Measurements from ENCODE around the gene ZNF536.

Gene ZNF536

DNA sequence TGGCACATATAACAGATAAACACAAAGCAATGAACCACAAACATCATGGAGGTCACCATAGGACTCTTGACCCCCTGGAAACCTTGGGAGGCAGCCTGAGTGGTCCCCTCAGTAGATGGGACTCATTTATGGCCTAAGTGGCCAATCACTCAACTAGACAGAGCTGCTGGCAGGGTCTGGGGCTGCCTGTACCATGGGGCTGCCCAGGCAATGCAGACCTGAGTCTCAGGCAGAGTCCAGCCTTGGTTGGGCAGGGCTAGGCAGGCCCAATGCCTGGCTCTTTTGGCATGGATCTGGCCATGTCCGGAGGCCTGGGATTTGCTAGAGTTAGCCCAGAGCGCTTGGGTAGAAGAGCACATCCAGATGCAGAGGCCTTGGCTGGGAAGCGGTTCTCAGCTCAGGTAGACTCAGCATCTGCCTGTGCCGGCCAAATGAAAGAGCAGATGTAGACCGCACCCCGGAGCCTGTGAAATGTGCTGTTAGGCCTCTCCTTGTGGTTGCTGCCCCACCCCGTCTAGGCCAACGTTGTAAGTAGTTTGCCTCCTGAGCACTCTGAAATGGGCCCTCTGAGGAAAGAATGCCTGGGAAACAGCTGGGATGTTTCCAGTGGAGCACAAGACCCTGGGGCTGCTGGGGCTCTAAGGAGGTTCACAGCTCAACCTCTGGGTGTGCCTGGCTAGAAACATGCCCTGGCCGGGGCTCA, 171.2 kb downstream of the ZNF536 start:
- no peak for DNase-seq

DNA sequence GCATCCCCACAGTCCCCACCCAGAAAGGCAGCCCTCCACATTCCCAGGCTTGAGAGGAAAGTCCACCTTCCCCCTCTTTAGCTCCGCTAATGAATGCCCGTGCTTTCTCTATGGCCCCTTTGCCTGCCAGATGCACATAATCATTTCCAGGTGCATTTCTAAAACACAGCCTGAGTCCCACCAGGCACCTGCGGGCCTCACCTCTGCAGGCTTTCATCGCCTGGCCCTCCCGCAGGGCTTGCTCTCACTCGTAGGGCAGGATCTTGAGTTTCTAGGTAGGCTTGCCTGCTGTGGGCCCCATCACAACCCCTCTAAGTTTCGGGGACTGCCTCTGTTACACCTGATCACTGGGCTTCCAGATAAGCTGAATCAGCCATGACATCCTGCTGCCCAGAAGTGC, 173.6 kb downstream of the ZNF536 start:
- no peak for DNase-seq

DNA sequence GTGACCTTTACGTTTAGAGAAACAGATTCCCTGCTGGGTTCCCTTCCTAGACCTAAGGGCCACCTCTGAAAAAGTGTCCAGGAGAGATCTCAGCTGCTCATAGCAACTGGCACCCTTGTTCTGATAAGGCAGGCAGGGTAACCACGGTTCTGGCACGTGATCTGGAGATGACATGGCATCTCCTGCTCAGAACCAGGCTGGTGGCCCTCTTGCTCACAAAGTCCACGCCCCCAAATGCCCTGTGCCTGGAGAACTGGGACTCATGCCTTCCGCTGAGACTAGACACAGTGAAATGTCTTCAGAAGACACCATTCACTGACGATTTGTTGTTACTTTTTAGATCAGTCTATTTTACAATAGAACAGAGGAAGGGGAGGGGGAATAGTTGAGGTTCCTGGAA, 174.1 kb downstream of the ZNF536 start:
- DNase-seq, result no peak

GRCh38 chr19:30547246-30547645, 175.1 kb downstream of the ZNF536 start:
- no peak for DNase-seq

DNA sequence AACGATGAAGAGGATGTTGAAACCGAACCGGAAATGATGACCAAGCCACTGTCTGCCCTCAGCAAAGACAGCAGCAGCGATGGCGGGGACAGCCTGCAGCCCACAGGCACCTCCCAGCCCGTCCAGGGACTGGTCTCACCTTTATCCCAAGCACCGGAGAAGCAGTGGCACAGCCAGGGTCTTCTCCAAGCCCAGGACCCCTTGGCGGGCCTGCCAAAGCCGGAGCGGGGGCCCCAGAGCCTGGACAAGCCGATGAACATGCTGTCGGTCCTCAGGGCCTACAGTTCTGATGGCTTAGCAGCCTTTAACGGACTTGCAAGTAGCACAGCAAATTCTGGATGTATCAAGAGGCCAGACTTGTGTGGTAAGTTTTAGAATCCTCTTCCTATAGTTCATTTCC, 177.0 kb downstream of the ZNF536 start:
- DNase-seq, result no peak

DNA sequence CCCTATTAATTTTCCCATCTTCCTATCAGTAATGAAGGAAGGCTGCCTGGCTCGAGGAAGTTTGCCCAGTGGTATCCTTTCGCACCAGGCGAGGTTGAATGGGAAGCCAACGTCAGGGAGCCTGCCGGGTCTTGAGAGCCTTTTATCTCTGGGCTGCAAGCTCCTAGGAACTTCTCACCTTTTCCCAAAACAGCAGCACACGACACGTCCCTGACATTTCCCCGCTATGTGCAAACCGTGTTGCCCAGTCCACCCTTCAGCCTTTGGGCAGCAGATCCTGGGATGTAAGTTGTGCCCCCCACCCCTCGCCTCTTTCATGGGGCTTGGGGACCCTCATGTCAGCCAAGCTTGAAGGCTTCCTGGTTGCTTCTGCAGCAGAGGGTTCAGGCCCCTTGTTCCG, 179.1 kb downstream of the ZNF536 start:
- DNase-seq, result no peak

DNA sequence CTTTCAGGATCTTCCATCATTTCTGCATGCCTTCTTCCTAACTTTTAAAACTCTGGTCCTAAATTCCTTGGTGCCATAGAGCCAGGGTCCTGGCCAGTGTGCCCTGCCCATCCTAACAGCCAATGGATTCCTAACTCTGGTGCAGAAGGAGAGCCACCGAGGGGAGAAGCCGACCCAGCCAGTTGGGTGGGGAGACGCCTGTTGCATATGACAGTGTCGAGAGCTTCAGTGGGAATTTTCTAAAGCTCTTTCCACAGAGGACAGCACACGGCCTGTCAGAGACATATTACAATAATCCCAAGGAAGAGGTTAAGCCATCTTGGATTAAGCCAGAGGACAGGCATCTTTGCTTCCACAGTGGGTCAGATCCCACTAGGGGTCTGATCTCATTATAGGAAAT, 180.4 kb downstream of the ZNF536 start:
- DNase-seq, result no peak

DNA sequence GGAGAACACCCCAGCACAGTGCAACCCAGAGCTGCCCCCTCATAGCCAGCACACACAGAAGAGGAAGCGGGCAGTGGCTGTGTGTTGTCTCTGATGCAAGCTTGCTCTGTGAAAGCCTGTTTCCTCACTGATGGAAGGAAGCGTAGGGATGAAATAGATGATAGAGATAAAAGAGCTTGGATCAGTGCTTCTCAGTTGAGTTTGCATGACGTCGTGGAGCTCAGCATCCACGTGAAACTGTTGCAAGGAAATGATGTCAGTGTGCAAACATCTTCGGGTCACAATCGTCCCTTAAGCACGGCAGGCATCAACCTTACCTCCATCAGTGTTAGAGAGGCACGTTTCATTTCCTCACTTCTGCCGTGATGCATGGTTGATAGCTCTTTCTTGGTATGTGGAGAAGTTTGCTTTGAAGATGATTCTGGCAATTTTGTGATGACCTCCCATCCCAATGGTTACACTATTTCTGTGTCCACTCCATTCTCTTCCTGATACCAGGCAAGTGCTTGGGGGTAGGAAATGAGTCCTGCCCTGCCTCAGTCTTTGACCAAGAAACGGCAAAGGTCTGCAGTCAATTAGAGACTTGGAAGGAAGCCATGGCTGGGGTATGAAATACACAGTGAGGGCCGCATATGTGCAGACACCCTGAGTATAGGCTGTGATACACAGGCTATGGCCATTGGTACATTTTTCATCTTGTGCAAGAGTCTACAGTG, 183.0 kb downstream of the ZNF536 start:
- DNase-seq, result no peak

- no peak for DNase-seq
Observed at GRCh38 chr19:30555791-30556110, 183.6 kb downstream of the ZNF536 start.

GRCh38 chr19:30556230-30556711, 184.1 kb downstream of the ZNF536 start:
- no peak for DNase-seq

GRCh38 chr19:30557212-30557611, 185.0 kb downstream of the ZNF536 start:
- DNase-seq, result no peak

DNA sequence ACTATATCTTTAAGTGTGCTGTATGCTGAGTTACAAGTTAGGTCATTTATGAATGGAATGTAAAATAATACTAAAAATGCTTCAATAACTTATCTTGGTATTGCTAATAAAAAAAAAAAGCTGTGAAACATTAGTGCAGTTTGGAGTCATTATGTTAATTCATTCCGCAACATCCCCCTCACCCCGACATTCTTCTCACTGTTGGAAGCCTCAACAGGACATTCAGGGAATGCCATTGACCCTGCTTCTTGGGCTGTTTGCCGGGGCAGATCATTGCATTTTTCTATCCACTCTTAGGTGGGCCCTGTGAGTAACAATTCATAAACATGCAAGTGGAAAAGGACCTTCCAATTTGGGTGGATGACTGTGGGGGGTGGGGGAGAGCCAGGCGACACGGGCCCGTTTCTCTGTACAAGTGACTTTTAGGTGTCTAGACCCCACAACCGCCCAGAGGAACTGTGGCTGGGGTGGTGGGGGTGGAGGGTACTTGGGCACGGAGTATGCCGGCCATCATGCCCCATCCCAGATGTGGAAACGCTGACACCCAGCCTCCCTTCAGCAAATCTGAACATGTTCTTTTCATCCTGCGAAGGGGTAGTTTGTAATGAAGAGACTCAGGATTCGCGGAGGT, 185.9 kb downstream of the ZNF536 start:
- no peak for DNase-seq

DNA sequence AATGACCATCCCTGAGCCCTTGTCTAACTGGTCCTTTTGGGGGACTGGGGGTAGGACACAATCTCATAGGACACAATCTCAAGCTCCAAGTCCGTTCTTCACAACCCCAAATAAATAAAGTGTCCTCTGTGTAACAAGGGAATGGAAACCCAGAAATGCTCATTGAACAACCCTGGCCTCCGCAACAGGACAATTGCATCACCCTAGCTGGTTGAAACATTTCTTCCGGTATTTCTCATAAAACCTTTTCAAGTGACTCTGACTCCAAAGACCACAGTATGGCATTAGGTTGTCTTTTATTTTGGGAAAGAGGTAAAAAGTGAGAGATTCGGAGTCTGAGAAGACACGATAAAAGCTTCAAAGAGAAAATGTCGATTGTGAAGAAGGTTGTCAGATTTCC, 186.6 kb downstream of the ZNF536 start:
- DNase-seq, result no peak

DNA sequence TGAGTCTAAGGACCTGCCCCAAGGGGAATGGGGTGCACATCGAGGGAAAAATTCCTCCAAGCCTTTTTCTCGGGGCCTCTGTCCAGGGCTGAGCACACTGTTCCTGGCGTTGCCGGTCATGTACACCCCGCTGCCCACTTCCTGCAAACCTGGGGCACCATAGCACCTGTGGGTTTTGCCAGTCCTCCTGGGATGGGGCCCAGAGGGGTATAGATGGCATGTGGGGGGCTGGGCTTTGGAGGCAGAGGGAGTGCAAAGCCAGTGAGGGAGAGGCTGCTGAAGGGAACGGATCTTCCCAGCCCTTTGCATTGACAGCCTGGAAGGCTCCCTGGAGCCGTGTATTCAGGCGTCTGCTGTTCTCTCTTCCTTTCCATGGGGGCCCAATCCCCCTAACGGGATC, 187.3 kb downstream of the ZNF536 start:
- DNase-seq, result no peak

DNA sequence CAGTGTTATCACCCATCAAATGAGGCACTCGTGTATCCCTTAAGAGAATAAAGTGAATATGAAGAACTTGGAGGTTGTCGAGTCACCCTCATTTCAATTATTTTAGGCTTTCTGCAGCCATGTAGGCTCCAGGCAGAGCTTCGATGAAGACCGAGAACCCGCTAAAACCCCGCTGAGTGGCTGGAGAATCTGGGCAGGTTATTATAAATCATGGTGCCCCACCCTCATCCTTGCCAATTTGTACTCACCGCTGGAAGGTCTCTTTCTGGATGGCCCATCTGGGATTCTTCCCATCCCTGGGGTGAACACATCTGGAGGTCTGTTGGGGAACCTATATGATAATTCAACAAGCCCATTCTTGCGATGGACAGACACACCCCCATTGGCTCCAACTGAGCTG, 190.8 kb downstream of the ZNF536 start:
- no peak for DNase-seq

DNA sequence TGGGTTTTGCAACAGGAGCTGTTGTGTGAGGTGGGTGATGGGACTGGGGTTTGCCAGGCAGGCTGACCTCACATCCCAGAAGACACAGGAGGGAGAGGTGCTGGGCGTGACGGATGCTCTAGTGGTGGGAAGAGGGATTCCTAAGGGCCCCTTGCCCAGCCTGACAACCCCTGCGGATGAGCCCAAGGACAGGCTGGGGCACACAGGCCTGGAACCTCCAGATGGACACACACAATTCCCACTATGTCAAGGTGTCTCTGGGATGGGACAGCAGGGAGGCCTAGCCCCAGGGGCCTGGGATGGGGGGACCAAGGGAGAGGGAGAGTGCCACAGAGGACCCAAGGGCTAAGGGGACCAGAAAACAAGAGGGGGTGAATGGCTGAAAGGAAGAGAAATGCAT, 191.5 kb downstream of the ZNF536 start:
- DNase-seq, result no peak

DNA sequence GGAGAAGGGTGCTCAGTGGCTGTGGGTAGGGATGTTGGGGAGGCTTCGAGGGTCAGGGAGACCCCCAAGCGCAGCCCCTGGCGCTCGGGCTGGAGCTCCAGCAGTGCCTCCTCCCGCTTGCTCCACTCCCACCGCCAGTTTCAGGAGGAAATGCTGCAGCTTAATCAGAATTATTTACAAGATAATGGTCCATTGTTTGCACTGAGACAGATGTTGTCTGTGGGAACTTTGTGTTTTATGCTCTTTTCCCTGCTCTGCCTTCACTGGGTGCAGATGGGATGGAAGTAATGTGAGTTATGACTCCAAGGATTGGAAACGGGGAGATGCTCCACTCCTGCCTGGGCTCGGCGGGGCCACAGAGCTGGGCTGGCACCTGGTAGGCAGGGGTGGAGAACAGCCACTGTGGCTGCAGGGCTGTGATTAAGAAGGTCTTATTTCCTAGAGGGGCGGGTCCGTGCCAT, 192.4 kb downstream of the ZNF536 start:
- DNase-seq, result no peak

- DNase-seq, result no peak
Observed at GRCh38 chr19:30565636-30566035, 193.5 kb downstream of the ZNF536 start.

DNA sequence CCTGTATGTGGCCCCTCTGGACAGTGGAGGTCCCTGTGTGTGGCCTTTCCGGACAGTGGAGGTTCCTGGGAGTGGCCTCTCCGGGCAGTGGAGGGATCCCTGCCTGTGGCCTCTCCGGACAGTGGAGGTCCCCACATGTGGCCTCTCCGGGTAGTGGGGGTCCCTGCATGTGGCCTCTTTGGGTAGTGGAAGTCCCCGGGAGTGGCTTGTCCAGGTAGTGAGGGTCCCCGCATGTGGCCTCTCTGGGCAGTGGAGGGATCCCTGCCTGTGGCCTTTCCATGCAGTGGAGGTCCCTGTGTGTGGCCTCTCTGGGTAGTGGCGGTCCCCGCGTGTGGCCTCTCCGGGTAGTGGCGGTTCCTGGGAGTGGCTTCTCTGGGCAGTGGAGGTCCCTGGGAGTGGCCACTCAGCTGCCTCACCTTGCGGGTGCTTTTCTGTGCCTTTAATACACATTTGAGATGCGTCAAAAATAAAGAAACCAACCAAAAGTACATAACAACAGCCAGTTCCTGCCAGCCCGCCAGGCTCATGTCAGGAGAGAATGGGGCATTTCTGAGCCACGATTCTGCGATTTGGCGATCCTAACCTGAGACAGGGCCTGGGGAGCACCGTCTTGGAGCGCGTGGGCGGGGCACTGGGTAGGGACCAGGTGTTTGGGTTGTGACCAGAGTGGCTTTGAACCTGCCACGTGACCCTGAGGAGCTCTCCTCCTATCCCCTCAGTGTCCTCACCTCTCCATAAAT, 194.7 kb downstream of the ZNF536 start:
- DNase-seq, result no peak

DNA sequence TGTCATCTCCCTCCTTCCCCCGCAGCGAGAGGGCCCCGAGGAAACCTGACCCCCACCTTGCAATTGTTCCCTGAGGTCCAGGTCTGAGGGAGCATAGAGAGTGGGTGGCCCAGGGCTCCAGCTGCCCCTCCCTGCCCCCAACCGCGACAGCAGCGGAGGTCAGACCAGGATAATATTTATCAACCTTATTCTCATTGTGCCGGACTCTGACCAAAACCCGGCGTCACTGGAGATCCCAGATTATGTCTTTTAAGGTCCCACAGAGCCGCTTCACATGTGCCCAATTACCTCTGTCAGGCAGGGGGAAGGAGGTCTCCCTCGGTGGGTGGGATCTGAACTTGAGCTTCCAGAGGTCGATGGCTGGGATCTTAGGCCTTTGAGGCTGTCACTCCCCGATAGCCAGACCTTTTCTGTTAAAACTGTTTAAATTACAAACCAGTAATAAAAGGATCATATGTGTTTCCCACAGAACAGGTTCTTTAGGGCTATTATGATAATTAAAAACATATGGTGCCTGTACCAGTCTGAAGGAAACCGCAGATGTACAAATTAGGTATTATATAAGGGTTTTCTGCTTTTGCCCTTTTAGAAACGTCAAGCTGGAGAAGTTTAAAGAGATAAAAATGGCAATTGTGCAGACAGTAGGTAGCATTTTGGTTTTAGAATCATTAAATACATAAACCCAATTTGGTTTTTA, 195.5 kb downstream of the ZNF536 start:
- DNase-seq, result no peak

DNA sequence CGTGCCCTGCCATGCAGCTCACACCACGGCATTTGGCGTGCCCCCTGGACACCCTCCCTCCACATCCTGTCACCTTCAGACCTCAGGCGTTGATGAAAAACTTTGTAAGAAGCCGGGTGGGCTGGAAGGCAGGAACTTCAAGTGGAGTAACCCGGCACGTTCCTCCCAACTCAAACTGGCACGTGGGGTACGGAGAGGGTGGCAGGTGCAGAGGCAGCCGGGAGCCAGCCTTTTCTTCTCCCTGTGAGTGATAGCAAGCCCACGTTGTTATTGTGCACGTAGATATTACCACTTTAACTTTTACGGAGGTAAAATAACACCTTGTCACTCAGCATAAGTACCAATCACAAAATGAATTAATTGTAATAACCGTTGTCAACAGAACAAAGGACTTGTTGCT, 198.0 kb downstream of the ZNF536 start:
- DNase-seq, result no peak

- no peak for DNase-seq
Observed at GRCh38 chr19:30577551-30578105, 205.4 kb downstream of the ZNF536 start.

DNA sequence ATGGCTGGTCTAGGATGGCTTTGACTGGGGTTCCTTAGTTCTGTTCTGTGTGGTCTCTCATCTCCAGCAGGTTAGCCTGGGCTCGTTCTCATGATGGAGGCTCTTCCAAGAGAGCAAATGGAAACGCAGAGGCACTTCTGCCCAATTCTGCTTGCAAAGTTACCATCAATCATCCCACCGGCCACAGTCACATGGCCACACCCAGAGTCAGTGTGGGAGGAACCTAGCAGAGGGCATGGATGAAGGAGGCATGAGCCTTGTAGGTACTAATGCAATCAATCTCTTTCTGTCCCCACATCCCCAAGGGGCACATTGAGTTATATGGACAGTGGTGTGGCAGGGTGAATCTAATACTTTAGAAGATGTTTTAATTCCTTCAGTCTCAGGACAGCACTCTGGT, 207.2 kb downstream of the ZNF536 start:
- no peak for DNase-seq

Data from DMS53 (cell line).